Breast epithelium (tissue), 3 donors: ENCODE measurements around the gene AGAP1.

Source experiments
- CTCF ChIP-seq, 3 donors: fragments of 450-650 bp; IDR thresholded peaks; one replicate each; pipeline ENCODE4 v1.5.1; 2016 to 2017; ENCODE audit warnings: antibody characterized with exemption in 3 of 3, mild to moderate bottlenecking in 3 of 3, moderate library complexity in 3 of 3
- POLR2A ChIP-seq: fragments of 450-650 bp; IDR thresholded peaks from one replicate; pipeline ENCODE4 v1.6.1; 2016; ENCODE audit warnings: antibody characterized with exemption, mild to moderate bottlenecking, moderate library complexity
- POLR2AphosphoS5 ChIP-seq, 3 donors: sonication (generic); formaldehyde crosslinking; IDR thresholded peaks; one replicate each; pipeline ENCODE4 v1.6.1; 2017; ENCODE audit warnings: antibody characterized with exemption in 3 of 3

- TF ChIP-seq CTCF (IDR thresholded peaks at IDR 0.05) (no peak), POLR2AphosphoS5 (IDR thresholded peaks at IDR 0.05) (no peak), POLR2A (no peak)
These were observed 212.7 kb downstream of the AGAP1 start for GRCh38 chr2:235706506-235706905.
